ENCODE results near the gene PTPRD.
A peak's percentile ranks its signal among the peaks of the same experiment; 100 is the strongest.

The PTPRD gene

DNA sequence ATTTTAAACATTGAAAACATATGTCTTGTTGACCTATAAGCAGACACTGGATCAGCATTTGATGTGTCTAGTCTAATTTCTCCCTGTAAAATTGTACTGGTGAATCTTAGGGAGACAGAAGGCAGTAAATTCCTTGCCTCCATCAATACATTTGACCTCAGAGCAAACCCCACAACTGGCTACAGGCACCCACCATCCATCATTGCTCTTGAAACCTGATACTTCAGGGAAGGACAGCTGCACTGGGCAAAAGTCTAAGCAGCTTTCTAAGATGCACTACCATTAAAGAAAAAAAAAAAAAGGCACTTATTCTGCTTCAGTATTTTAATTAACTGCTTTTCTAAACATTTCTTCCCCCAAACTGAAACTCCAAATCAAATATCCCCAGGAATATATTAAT, 1761.9 kb downstream of the PTPRD start:
- DNase-seq = peak; percentile 16

- peak; percentile 82 for DNase-seq
Measured at GRCh38 chr9:8845808-8846207, 1767.0 kb downstream of the PTPRD start.

GRCh38 chr9:8845376-8845775, 1767.4 kb downstream of the PTPRD start:
- DNase-seq = peak; percentile 71

- DNase-seq = no peak
Measured at GRCh38 chr9:8844549-8844948, 1768.3 kb downstream of the PTPRD start.

- no peak for DNase-seq
Measured at GRCh38 chr9:8842402-8843193, 1770.2 kb downstream of the PTPRD start.

GRCh38 chr9:8838136-8838535, 1774.7 kb downstream of the PTPRD start:
- no peak for DNase-seq

DNA sequence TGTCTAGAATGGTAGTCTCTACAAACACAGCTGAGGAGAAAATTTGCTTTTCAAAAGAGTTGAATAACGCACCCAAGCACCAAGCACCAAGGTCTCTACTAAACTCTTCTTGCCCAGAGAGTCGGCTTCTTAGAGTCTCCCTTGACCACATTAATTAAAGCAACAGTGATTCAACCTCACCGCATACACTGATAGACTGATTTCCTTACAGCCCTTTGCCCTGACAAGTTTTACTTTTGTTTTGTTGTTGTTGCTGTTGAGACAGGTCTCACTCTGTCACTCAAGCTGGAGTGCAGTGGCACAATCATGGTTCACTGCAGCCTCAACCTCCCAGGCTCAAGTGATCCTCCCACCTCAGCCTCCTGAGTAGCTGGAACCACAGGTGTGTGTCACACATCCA, 1777.5 kb downstream of the PTPRD start:
- no peak for DNase-seq

- no peak for DNase-seq
Measured at GRCh38 chr9:8832955-8833354, 1779.8 kb downstream of the PTPRD start.

DNA sequence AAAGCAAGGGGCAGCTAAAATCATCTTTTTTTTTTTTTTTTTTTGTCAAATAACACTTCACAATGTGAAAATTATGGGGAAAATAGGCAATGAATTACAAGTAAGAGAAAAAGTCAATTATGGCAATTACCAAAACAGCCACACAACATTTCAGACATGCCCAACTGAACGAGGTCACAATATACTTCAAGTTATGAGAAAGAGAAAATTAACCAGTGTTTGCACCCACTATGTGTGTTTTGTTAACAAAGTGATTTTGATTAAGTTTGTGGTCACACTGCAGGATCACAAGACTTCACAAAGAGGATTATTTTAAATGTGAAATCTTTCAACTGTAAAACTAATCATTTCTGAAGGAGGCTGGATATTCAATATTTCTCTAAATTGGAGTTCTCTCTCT, 1780.4 kb downstream of the PTPRD start:
- DNase-seq = no peak

- no peak for DNase-seq
Measured at GRCh38 chr9:8831568-8831967, 1781.2 kb downstream of the PTPRD start.

- no peak for DNase-seq
Measured at GRCh38 chr9:8826281-8826680, 1786.5 kb downstream of the PTPRD start.

DNA sequence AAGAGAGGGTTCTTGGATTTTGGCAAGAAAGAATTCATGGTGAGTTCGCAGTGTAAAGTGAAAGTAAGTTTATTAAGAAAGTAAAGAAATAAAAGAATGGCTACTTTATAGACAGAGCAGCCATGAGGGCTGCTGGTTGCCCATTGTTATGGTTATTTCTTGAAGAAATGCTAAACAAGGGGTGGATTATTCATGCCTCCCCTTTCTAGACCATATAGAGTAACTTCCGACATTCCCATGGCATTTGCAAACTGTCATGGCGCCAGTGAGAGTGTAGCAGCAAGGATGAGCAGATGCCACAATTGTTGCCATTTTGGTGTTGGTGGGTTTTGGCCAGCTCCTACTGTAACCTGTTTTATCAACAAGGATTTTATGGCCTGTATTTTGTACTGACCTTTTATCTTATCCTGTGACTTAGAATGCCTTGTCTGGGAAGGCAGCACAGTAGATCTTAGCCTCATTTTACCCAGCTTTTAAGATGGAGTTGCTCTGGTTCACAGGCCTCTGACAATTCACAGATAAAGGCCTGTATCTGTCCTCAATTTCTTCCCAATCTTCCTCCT, 1787.1 kb downstream of the PTPRD start:
- DNase-seq = no peak

- DNase-seq = no peak
Measured at GRCh38 chr9:8823131-8823895, 1789.5 kb downstream of the PTPRD start.

DNA sequence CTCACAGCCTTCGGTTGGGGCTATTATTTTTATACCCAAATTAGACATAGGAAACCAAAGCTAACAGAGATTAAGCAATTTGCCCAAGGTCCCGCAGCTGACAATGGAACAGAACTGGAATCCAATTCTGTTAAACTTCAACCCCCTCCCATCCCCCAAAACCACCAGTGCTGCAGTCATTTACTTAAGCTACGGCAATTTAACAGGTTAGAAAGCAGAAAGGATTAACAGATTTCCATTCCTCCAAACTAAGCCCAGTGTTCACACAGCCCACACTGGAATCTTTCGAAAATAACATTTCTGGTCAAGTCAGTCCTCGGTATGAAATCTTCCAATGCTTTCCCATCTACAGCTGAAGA, 1790.2 kb downstream of the PTPRD start:
- no peak for DNase-seq

- DNase-seq = no peak
Measured at GRCh38 chr9:8821910-8822666, 1790.7 kb downstream of the PTPRD start.

- no peak for DNase-seq
Measured at GRCh38 chr9:8817335-8817734, 1795.5 kb downstream of the PTPRD start.

DNA sequence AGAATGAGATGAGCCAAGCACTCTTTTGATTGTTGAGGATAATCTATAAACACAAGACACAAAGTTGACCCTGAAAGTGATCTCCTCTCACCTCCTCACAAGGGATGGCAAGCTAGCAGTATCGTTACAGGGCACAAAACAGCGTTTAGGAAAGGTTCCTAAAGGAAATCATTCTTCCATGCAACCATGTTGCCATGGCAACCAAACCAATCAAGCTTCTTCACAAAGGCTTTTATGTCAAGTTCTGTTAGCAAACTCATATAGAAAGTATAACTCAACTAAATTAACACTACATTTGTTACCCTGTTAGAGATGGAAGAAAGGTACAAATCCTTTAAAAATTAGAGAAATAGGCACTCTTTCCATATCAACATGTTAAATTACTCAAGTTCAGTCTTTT, 1796.4 kb downstream of the PTPRD start:
- DNase-seq = peak; percentile 33

GRCh38 chr9:8815931-8816330, 1796.9 kb downstream of the PTPRD start:
- DNase-seq = no peak

DNA sequence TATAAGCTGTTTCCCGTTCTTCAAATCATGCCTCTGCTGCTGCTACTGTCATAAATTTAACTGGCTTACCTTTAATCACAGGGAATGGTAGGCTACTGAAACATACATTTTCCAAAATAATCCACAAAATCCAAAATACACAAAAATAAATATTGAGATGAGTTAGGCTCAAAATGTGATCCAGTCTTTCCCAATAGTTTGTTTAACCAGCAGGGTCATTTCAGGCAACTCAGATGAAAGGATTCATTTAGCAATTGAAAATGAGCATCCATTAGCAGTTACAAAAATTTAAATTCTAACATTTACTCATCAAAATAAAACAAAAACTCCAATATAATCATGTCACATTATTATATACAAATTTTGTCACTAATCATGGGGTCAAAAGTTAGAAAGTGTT, 1797.6 kb downstream of the PTPRD start:
- no peak for DNase-seq

GRCh38 chr9:8812888-8813287, 1799.9 kb downstream of the PTPRD start:
- no peak for DNase-seq

GRCh38 chr9:8809741-8810140, 1803.1 kb downstream of the PTPRD start:
- DNase-seq = peak; percentile 71

DNA sequence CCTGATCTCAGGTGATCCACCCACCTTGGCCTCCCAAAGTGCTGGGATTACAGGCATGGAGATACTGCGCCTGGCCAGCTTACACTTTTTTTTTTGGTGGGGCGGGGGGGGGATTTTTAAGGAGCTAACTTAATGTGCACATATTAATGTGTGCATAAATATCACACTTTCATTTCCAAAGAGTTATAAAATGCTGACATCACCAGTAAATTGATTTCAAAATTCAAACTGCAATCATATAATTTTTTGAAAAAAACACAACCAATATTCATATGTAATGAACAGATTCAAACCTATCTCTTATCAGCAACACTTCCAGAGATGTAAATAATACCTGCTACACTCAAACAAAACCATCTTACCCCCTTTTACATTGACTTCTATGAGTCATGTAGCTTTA, 1806.7 kb downstream of the PTPRD start:
- DNase-seq = no peak

DNA sequence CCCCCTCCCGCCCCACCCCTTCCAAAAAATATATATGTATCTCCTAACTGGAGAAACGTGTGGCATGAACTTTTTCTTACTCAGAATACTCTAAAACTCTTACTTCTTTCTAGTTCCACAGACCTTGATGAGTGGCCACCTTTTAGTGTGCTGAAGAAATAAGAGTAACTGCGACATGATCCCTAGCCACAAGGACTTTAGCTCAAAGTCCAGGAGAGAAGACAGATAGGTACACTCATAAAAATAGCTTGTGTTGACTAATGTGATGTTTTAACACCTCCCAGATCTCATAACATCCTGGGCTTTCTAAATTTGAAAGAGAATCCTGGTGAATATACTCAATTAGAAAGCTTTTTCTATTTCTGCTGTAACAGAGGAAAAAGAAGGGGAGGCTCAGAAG, 1808.2 kb downstream of the PTPRD start:
- no peak for DNase-seq

All from NCI-H2171 treated with DMSO at 0.1 percent for 48 hours (cell line).